GM12878 (cell line): ENCODE data around the gene OR6B1. TPM values are rescaled to one million over a fixed set of nuclear protein-coding genes. Genes with fewer than 3 reads are reported as not detected.

ENCODE experiments used
- ATF3 ChIP-seq: IDR thresholded peaks from 2 replicates; pipeline ENCODE4 v1.6.1; 2011; ENCODE audit warnings: low read depth, mild to moderate bottlenecking, low read length, moderate library complexity, borderline replicate concordance; ENCODE audit errors: extremely low read depth
- BHLHE40 ChIP-seq, 2 experiments: fragments of 450-650 bp in 1 of 2; IDR thresholded peaks; 2 replicates each; pipeline ENCODE4 v1.6.1; 2011 to 2017; ENCODE audit warnings: low read depth in 2 of 2, borderline replicate concordance in 1 of 2, improper control_type of control experiment in 1 of 2, low read length in 1 of 2, mild to moderate bottlenecking in 1 of 2
- EGR1 ChIP-seq, 2 experiments: IDR thresholded peaks; 1 replicate in 1 of 2; 2 replicates in 1 of 2; pipeline ENCODE4 v1.6.1; 2011 to 2012; ENCODE audit warnings: low read depth in 2 of 2, low read length in 2 of 2, borderline replicate concordance in 1 of 2, mild to moderate bottlenecking in 1 of 2, moderate library complexity in 1 of 2
- ELK1 ChIP-seq: IDR thresholded peaks from 2 replicates; pipeline ENCODE4 v1.6.1; 2012; ENCODE audit warnings: low read depth, low read length, improper control_type of control experiment
- ESRRA ChIP-seq: IDR thresholded peaks from 2 replicates; pipeline ENCODE4 v1.6.1; 2012; ENCODE audit warnings: mild to moderate bottlenecking, low read length, improper control_type of control experiment
- FOXM1 ChIP-seq: IDR thresholded peaks from 2 replicates; pipeline ENCODE4 v1.6.1; 2012; ENCODE audit warnings: low read depth, mild to moderate bottlenecking, inconsistent platforms, low read length, moderate library complexity
- HDAC2 ChIP-seq: fragments of 200-600 bp; sonication (generic); IDR thresholded peaks from 2 replicates; pipeline ENCODE4 v1.6.1; 2017
- IKZF2 ChIP-seq, 2 experiments: fragments of 450-650 bp; IDR thresholded peaks; 2 replicates each; pipeline ENCODE4 v1.6.1; 2017; ENCODE audit warnings: mild to moderate bottlenecking in 2 of 2, moderate library complexity in 2 of 2
- IRF3 ChIP-seq: fragments of 450-650 bp; IDR thresholded peaks from 2 replicates; pipeline ENCODE4 v1.6.1; 2014; ENCODE audit warnings: mild to moderate bottlenecking
- LARP7 ChIP-seq: fragments of 450-650 bp; IDR thresholded peaks from 2 replicates; pipeline ENCODE4 v1.6.1; 2017; ENCODE audit warnings: mild to moderate bottlenecking
- POLR2AphosphoS2 ChIP-seq: IDR thresholded peaks from 2 replicates; pipeline ENCODE4 v1.6.1; 2011; ENCODE audit warnings: low read depth, mild to moderate bottlenecking, low read length, improper control_type of control experiment, moderate library complexity
- RAD21 ChIP-seq: IDR thresholded peaks from 2 replicates; pipeline ENCODE4 v1.6.1; 2011; ENCODE audit warnings: mild to moderate bottlenecking, low read depth, low read length, moderate library complexity; ENCODE audit not compliant: insufficient read depth
- RB1 ChIP-seq: fragments of 450-650 bp; formaldehyde crosslinking; IDR thresholded peaks from 2 replicates; pipeline ENCODE4 v1.6.1; 2017; ENCODE audit warnings: mild to moderate bottlenecking, borderline replicate concordance
- RELA ChIP-seq: fragments of 450-650 bp; IDR thresholded peaks from 2 replicates; pipeline ENCODE4 v1.8.0; 2014; ENCODE audit warnings: borderline replicate concordance; ENCODE audit not compliant: partially characterized antibody
- SMAD5 ChIP-seq: IDR thresholded peaks from 2 replicates; pipeline ENCODE4 v1.6.1; 2016; ENCODE audit warnings: antibody characterized with exemption, low read depth
- SPI1 ChIP-seq: IDR thresholded peaks from 2 replicates; pipeline ENCODE4 v1.6.1; 2011; ENCODE audit warnings: low read depth, mild to moderate bottlenecking, low read length, moderate library complexity, borderline replicate concordance; ENCODE audit not compliant: insufficient read depth
- STAT1 ChIP-seq: fragments of 450-650 bp; conservative IDR thresholded peaks from 2 replicates; pipeline ENCODE4 v1.6.1; 2014; ENCODE audit warnings: antibody characterized with exemption, mild to moderate bottlenecking
- TCF3 ChIP-seq: IDR thresholded peaks from 2 replicates; pipeline ENCODE4 v1.6.1; 2012; ENCODE audit warnings: low read depth, mild to moderate bottlenecking, low read length, borderline replicate concordance; ENCODE audit not compliant: insufficient read depth
- TCF7 ChIP-seq: IDR thresholded peaks from 2 replicates; pipeline ENCODE4 v1.6.1; 2014; ENCODE audit warnings: antibody characterized with exemption, borderline replicate concordance
- ZNF622 ChIP-seq: fragments of 450-650 bp; IDR thresholded peaks from 2 replicates; pipeline ENCODE4 v1.6.1; 2017; ENCODE audit warnings: mild to moderate bottlenecking, inconsistent platforms
- polyA plus RNA-seq, 11 experiments: library from polyadenylated mRNA; depleted of rRNA in 4 of 11; unstranded in 6 of 11; stranded (reverse) in 5 of 11; fragments of >200 nt; fragmentation: Nextera tagmentation in 4 of 11; fragmentation: Illumina TruSeq in 1 of 11; extraction: Ambion mirVana in 4 of 11; extraction: Trizol in 1 of 11; gene quantifications; 1 replicate in 1 of 11; 2 replicates in 10 of 11; pipeline versions ENCODE4 v1.2.1 to v1.2.3, GENCODE V29; 2011 to 2016; ENCODE audit warnings: inconsistent platforms in 2 of 11, missing spikeins in 2 of 11, low read depth in 1 of 11
- total RNA-seq, 4 experiments: library from RNA; depleted of rRNA in 3 of 4; stranded (reverse); fragments of >200 nt in 3 of 4; fragmentation: Illumina TruSeq in 1 of 4; extraction: Trizol in 1 of 4; gene quantifications; 2 replicates each; pipeline versions ENCODE4 v1.2.1 to v1.2.3, GENCODE V29; 2013 to 2021
- TF ChIP-seq, protein P1 (sequence below): fragments of 450-650 bp; IDR thresholded peaks from 2 replicates; pipeline ENCODE4 v1.6.1; 2017; ENCODE audit warnings: mild to moderate bottlenecking, moderate library complexity
- TF ChIP-seq, protein P2 (sequence below): fragments of 150-350 bp; IDR thresholded peaks from 2 replicates; pipeline ENCODE4 v1.6.1; 2016; ENCODE audit warnings: low read depth, low read length

OR6B1 gene
- total and polyA plus RNA-seq, 10 of the 15 experiments (the other 5 are each of a cell fraction or from before 2014, with no cell fraction given): not detected

DNA sequence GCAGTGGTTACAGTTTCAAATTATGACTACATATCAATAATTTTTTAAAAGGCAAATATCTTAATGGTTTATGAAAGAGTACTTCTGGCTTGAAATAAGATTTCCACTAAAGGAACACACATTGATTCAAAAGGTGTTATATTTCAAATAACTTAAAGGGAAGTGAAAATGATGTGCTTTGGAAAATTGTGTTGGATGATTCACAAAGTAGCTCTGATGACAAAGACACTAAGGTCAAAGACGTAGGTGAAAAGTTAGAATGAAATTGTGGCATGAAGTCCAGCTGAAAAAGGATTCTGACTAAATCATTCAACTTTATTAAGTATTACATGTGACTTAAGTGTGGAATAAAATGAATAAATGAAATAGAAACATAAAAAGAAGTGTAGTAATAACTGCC is 27.9 kb downstream of the OR6B1 start (continued):
- TF ChIP-seq POLR2AphosphoS2: no peak
- no peak for TF ChIP-seq SMAD5
- TF ChIP-seq, protein P1, sequence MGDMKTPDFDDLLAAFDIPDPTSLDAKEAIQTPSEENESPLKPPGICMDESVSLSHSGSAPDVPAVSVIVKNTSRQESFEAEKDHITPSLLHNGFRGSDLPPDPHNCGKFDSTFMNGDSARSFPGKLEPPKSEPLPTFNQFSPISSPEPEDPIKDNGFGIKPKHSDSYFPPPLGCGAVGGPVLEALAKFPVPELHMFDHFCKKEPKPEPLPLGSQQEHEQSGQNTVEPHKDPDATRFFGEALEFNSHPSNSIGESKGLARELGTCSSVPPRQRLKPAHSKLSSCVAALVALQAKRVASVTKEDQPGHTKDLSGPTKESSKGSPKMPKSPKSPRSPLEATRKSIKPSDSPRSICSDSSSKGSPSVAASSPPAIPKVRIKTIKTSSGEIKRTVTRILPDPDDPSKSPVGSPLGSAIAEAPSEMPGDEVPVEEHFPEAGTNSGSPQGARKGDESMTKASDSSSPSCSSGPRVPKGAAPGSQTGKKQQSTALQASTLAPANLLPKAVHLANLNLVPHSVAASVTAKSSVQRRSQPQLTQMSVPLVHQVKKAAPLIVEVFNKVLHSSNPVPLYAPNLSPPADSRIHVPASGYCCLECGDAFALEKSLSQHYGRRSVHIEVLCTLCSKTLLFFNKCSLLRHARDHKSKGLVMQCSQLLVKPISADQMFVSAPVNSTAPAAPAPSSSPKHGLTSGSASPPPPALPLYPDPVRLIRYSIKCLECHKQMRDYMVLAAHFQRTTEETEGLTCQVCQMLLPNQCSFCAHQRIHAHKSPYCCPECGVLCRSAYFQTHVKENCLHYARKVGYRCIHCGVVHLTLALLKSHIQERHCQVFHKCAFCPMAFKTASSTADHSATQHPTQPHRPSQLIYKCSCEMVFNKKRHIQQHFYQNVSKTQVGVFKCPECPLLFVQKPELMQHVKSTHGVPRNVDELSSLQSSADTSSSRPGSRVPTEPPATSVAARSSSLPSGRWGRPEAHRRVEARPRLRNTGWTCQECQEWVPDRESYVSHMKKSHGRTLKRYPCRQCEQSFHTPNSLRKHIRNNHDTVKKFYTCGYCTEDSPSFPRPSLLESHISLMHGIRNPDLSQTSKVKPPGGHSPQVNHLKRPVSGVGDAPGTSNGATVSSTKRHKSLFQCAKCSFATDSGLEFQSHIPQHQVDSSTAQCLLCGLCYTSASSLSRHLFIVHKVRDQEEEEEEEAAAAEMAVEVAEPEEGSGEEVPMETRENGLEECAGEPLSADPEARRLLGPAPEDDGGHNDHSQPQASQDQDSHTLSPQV: no peak
- no peak for TF ChIP-seq LARP7
- no peak for TF ChIP-seq TCF7
- TF ChIP-seq RELA: no peak
- no peak for TF ChIP-seq RB1
- no peak for TF ChIP-seq STAT1
- no peak for TF ChIP-seq FOXM1
- TF ChIP-seq IKZF2 (IDR thresholded peaks at IDR 0.05): peak; percentile 64 to 70; a peak in 3 of 4 replicates
- no peak for TF ChIP-seq HDAC2
- no peak for TF ChIP-seq RAD21
- TF ChIP-seq, protein P2, sequence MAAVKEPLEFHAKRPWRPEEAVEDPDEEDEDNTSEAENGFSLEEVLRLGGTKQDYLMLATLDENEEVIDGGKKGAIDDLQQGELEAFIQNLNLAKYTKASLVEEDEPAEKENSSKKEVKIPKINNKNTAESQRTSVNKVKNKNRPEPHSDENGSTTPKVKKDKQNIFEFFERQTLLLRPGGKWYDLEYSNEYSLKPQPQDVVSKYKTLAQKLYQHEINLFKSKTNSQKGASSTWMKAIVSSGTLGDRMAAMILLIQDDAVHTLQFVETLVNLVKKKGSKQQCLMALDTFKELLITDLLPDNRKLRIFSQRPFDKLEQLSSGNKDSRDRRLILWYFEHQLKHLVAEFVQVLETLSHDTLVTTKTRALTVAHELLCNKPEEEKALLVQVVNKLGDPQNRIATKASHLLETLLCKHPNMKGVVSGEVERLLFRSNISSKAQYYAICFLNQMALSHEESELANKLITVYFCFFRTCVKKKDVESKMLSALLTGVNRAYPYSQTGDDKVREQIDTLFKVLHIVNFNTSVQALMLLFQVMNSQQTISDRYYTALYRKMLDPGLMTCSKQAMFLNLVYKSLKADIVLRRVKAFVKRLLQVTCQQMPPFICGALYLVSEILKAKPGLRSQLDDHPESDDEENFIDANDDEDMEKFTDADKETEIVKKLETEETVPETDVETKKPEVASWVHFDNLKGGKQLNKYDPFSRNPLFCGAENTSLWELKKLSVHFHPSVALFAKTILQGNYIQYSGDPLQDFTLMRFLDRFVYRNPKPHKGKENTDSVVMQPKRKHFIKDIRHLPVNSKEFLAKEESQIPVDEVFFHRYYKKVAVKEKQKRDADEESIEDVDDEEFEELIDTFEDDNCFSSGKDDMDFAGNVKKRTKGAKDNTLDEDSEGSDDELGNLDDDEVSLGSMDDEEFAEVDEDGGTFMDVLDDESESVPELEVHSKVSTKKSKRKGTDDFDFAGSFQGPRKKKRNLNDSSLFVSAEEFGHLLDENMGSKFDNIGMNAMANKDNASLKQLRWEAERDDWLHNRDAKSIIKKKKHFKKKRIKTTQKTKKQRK: no peak
- no peak for TF ChIP-seq TCF3
- no peak for TF ChIP-seq ESRRA
- no peak for TF ChIP-seq IRF3
- no peak for TF ChIP-seq ELK1
- TF ChIP-seq SPI1: peak; percentile 63; the same call in 1 of the 2 replicates
- no peak for TF ChIP-seq ZNF622
- no peak for TF ChIP-seq EGR1 (IDR thresholded peaks at IDR 0.05; ENCODE audit: borderline replicate concordance in 1 of 2, low read depth in 2 of 2, low read length in 2 of 2)
- no peak for TF ChIP-seq ATF3
- TF ChIP-seq BHLHE40 (IDR thresholded peaks at IDR 0.05; ENCODE audit: borderline replicate concordance in 1 of 2, low read depth in 2 of 2, low read length in 1 of 2): no peak
